ENCODE results near the gene CNTNAP2.

The CNTNAP2 gene

GRCh38 chr7:148144827-148145226 is 2028.2 kb downstream of the CNTNAP2 start:
- no peak for DNase-seq (ENCODE audit: low read depth in 2 of 2)

- DNase-seq (ENCODE audit: low read depth in 2 of 2), result no peak
Observed at GRCh38 chr7:148146346-148146745, 2029.7 kb downstream of the CNTNAP2 start.

- no peak for DNase-seq (ENCODE audit: low read depth in 2 of 2)
Observed at GRCh38 chr7:148147438-148147837, 2030.8 kb downstream of the CNTNAP2 start.

- no peak for DNase-seq (ENCODE audit: low read depth in 2 of 2)
Observed at GRCh38 chr7:148148456-148148855, 2031.9 kb downstream of the CNTNAP2 start.

- no peak for DNase-seq (ENCODE audit: low read depth in 2 of 2)
Observed at GRCh38 chr7:148149730-148150129, 2033.1 kb downstream of the CNTNAP2 start.

GRCh38 chr7:148151778-148152177 is 2035.2 kb downstream of the CNTNAP2 start:
- no peak for DNase-seq (ENCODE audit: low read depth in 2 of 2)

- DNase-seq (ENCODE audit: low read depth in 2 of 2), result no peak
Observed at GRCh38 chr7:148153616-148154284, 2037.1 kb downstream of the CNTNAP2 start.

- no peak for DNase-seq (ENCODE audit: low read depth in 2 of 2)
Observed at GRCh38 chr7:148155000-148155399, 2038.4 kb downstream of the CNTNAP2 start.

- no peak for DNase-seq (ENCODE audit: low read depth in 2 of 2)
Observed at GRCh38 chr7:148155826-148156225, 2039.2 kb downstream of the CNTNAP2 start.

GRCh38 chr7:148156233-148156632 is 2039.6 kb downstream of the CNTNAP2 start:
- DNase-seq (ENCODE audit: low read depth in 2 of 2), result no peak

- DNase-seq (ENCODE audit: low read depth in 2 of 2), result no peak
Observed at GRCh38 chr7:148159331-148159730, 2042.7 kb downstream of the CNTNAP2 start.

- DNase-seq (ENCODE audit: low read depth in 2 of 2), result no peak
Observed at GRCh38 chr7:148161776-148162175, 2045.2 kb downstream of the CNTNAP2 start.

- DNase-seq (ENCODE audit: low read depth in 2 of 2), result no peak
Observed at GRCh38 chr7:148162808-148163207, 2046.2 kb downstream of the CNTNAP2 start.

- no peak for DNase-seq (ENCODE audit: low read depth in 2 of 2)
Observed at GRCh38 chr7:148163246-148163645, 2046.6 kb downstream of the CNTNAP2 start.

- no peak for DNase-seq (ENCODE audit: low read depth in 2 of 2)
Observed at GRCh38 chr7:148172920-148173319, 2056.3 kb downstream of the CNTNAP2 start.

GRCh38 chr7:148173369-148173768 is 2056.8 kb downstream of the CNTNAP2 start:
- DNase-seq (ENCODE audit: low read depth in 2 of 2), result no peak

- DNase-seq (ENCODE audit: low read depth in 2 of 2), result no peak
Observed at GRCh38 chr7:148174376-148174775, 2057.8 kb downstream of the CNTNAP2 start.

- no peak for DNase-seq (ENCODE audit: low read depth in 2 of 2)
Observed at GRCh38 chr7:148175512-148175911, 2058.9 kb downstream of the CNTNAP2 start.

- DNase-seq (ENCODE audit: low read depth in 2 of 2), result no peak
Observed at GRCh38 chr7:148177972-148178371, 2061.4 kb downstream of the CNTNAP2 start.

- no peak for DNase-seq (ENCODE audit: low read depth in 2 of 2)
Observed at GRCh38 chr7:148180075-148180474, 2063.5 kb downstream of the CNTNAP2 start.

- no peak for DNase-seq (ENCODE audit: low read depth in 2 of 2)
Observed at GRCh38 chr7:148182264-148182663, 2065.7 kb downstream of the CNTNAP2 start.

- no peak for DNase-seq (ENCODE audit: low read depth in 2 of 2)
Observed at GRCh38 chr7:148185041-148185440, 2068.4 kb downstream of the CNTNAP2 start.

GRCh38 chr7:148187471-148187870 is 2070.9 kb downstream of the CNTNAP2 start:
- DNase-seq (ENCODE audit: low read depth in 2 of 2), result no peak
